CD4-positive, alpha-beta T cell treated with Interleukin-4 for 4 hours (primary cell): ENCODE data around the gene ST6GALNAC6.
"Not testable (repeated sequence)": the region's sequence is repeated elsewhere in the genome, so short reads cannot be mapped to it uniquely, and the experiment has no call there.

ENCODE experiments used
- DNase-seq: peaks from one replicate; pipeline ENCODE4 v3.0.0-alpha.2; 2020

Gene ST6GALNAC6

GRCh38 chr9:127853312-127854183 is 45.9 kb downstream of the ST6GALNAC6 start:
- no peak for DNase-seq

GRCh38 chr9:127852829-127853228 is 46.6 kb downstream of the ST6GALNAC6 start:
- DNase-seq, result no peak

- no peak for DNase-seq
Observed at GRCh38 chr9:127850286-127850830, 49.0 kb downstream of the ST6GALNAC6 start.

- DNase-seq, result no peak
Observed at GRCh38 chr9:127848756-127849504, 50.5 kb downstream of the ST6GALNAC6 start.

- DNase-seq, result no peak
Observed at GRCh38 chr9:127847833-127848755, 51.3 kb downstream of the ST6GALNAC6 start.

- no peak for DNase-seq
Observed at GRCh38 chr9:127847178-127847510, 52.3 kb downstream of the ST6GALNAC6 start.

GRCh38 chr9:127846443-127847177 is 52.8 kb downstream of the ST6GALNAC6 start:
- no peak for DNase-seq

- not testable (repeated sequence) for DNase-seq
Observed at GRCh38 chr9:127845619-127846018, 53.8 kb downstream of the ST6GALNAC6 start.

- DNase-seq, result no peak
Observed at GRCh38 chr9:127844821-127845359, 54.5 kb downstream of the ST6GALNAC6 start.

- no peak for DNase-seq
Observed at GRCh38 chr9:127841087-127841835, 58.1 kb downstream of the ST6GALNAC6 start.

GRCh38 chr9:127838375-127839078 is 60.9 kb downstream of the ST6GALNAC6 start:
- DNase-seq, result no peak

- no peak for DNase-seq
Observed at GRCh38 chr9:127837346-127837745, 62.1 kb downstream of the ST6GALNAC6 start.

GRCh38 chr9:127836561-127836960 is 62.8 kb downstream of the ST6GALNAC6 start:
- not testable (repeated sequence) for DNase-seq

- no peak for DNase-seq
Observed at GRCh38 chr9:127835991-127836516, 63.3 kb downstream of the ST6GALNAC6 start.
